Activated T-cell treated with anti-CD3 and anti-CD28 coated beads, Interleukin-2, amount 50 U/mL, for 24 hours (primary cell): ENCODE measurements around the gene SERINC3.

ENCODE experiments used
- DNase-seq: peaks from one replicate; pipeline ENCODE4 v3.0.0-alpha.2; 2020
- H3K27ac Mint-ChIP-seq: 2 replicates; pipeline ENCODE4 v1.8.0; 2020; ENCODE audit warnings: mild to moderate bottlenecking, mixed read lengths
- H3K27me3 Mint-ChIP-seq: 2 replicates; pipeline ENCODE4 v1.8.0; 2020; ENCODE audit warnings: mixed read lengths
- H3K36me3 Mint-ChIP-seq: 2 replicates; pipeline ENCODE4 v1.8.0; 2020; ENCODE audit warnings: low read depth, mixed read lengths
- H3K4me1 Mint-ChIP-seq: 2 replicates; pipeline ENCODE4 v1.8.0; 2020; ENCODE audit warnings: low read depth, mixed read lengths
- H3K4me3 Mint-ChIP-seq: 2 replicates; pipeline ENCODE4 v1.8.0; 2020; ENCODE audit warnings: mild to moderate bottlenecking, moderate library complexity, mixed read lengths
- H3K9me3 Mint-ChIP-seq: 2 replicates; pipeline ENCODE4 v1.8.0; 2020; ENCODE audit warnings: mixed read lengths

SERINC3 gene

DNA sequence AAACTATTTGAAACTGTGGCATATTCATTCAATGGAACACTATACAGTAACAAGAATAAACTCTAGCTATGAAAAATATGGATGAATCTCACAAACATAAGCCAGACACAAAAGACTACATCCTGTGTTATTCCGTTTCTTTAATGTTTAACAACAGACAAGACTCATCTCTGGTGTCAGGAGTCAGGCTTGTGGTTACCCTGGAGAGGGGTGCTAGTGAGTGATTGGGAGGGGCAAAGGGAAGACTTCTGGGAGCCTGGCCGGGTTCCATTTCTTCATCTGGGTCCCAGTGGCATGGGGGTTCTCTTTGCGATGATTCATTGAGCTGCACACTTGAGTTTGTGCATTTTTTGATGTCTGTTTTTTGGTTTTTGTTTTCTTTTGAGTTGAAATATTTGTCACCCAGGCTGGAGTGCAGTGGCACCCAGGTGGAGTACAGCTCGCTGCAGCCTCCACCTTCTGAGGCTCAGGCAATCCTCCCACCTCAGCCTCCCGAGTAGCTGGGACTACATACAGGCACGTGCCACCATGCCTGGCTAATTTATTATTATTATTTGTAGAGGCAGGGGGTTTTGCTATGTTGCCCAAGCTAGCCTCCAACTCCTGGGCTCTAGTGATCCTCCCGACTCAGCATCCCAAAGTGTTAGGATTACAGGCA lies 67.4 kb downstream of the SERINC3 start:
- peaks cover 5% of the 10 kb centered on the region for H3K27me3 Mint-ChIP-seq
- no peak overlapping the region for H3K4me3 Mint-ChIP-seq
- no peaks in the 10 kb centered on the region for H3K36me3 Mint-ChIP-seq
- no peaks in the 10 kb centered on the region for H3K4me1 Mint-ChIP-seq
- no peaks in the 10 kb centered on the region for H3K9me3 Mint-ChIP-seq
- DNase-seq, result no peak
- H3K27ac Mint-ChIP-seq, result no peak overlapping the region

DNA sequence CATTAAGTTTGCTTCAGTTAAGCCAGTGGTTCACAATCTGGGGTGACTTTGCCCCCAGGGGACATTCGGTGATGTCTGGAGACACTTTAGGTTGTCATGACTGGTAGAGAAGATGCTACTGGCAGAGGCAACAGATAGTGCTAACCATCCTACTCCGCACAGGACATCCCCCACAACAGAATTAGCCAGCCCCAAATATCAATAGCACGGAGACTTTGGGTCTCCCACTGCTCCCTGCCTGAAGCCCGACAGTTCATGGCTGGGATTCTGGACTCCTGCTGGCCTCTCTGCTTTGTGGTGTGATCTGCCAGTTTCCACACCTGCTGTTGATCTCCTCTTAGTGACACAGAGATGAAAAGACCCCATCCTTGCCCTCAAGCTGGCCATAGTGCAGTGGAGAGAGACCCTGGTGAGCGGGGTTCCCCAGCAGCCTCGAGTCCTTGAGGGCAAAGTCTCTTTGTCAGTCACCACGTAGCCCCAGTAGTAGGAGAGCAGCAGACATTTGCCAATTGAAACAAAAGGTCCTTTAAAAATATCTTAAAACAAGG lies 70.9 kb downstream of the SERINC3 start:
- DNase-seq, result no peak
- no peaks in the 10 kb centered on the region for H3K36me3 Mint-ChIP-seq
- H3K4me3 Mint-ChIP-seq, result no peak overlapping the region
- H3K9me3 Mint-ChIP-seq, result no peaks in the 10 kb centered on the region
- H3K27me3 Mint-ChIP-seq, result peaks cover 9% of the 10 kb centered on the region
- H3K27ac Mint-ChIP-seq, result no peak overlapping the region
- no peaks in the 10 kb centered on the region for H3K4me1 Mint-ChIP-seq

DNA sequence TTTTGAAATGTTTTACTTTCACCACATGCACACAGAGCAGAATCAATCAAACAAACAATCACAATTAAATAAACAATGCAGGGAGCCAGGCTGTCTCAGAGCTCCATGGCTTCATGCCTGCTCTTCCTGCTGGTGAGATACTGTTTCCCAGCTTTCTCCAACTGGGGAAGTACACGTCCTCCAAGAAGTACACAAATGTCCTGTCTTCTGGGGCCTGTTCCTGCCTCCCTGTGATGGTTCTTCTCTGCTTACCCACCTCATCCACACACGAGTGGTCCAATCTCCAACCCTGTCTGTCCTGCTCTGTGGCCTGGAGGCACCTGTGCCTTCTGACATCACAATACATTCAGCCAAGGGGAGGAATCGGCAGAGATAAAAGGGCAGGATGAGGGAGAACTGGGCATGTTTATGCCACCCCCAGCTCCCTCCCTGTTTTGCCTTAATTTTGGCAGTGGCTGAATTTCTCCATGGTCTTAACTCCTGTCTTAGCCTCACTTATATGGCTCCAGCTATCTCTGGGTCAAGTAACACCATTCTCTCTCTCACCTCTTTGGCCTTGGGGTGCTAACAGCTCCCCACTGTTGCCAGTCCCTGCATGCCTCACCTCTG lies 71.5 kb downstream of the SERINC3 start:
- Mint-ChIP-seq H3K9me3 (no peaks in the 10 kb centered on the region), H3K4me1 (no peaks in the 10 kb centered on the region), H3K36me3 (no peaks in the 10 kb centered on the region), H3K27ac (no peak overlapping the region), H3K27me3 (peaks cover 9% of the 10 kb centered on the region), H3K4me3 (no peak overlapping the region)
- no peak for DNase-seq

DNA sequence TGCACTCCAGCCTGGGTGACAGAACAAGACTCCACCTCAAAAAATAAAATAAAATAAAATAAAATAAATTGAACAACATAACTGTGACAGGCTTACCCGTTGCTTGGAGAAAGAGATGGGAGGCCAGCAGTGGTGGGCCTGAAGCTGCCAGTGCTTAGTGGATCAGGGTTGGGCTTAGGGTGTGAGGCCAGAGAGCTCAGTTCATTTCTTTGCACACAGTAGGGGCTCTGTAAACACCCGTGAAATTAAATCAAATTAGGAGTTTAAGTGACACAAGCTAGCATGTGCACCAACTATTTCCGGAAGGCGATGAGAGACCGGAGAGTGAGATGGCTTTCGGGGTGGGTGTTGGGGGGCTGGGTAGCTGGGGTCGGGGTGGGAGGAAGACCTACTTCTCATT lies 72.0 kb downstream of the SERINC3 start:
- Mint-ChIP-seq H3K36me3 (no peaks in the 10 kb centered on the region), H3K27ac (no peak overlapping the region), H3K9me3 (no peaks in the 10 kb centered on the region), H3K4me3 (no peak overlapping the region), H3K27me3 (peaks cover 9% of the 10 kb centered on the region), H3K4me1 (no peaks in the 10 kb centered on the region)
- DNase-seq, result no peak

DNA sequence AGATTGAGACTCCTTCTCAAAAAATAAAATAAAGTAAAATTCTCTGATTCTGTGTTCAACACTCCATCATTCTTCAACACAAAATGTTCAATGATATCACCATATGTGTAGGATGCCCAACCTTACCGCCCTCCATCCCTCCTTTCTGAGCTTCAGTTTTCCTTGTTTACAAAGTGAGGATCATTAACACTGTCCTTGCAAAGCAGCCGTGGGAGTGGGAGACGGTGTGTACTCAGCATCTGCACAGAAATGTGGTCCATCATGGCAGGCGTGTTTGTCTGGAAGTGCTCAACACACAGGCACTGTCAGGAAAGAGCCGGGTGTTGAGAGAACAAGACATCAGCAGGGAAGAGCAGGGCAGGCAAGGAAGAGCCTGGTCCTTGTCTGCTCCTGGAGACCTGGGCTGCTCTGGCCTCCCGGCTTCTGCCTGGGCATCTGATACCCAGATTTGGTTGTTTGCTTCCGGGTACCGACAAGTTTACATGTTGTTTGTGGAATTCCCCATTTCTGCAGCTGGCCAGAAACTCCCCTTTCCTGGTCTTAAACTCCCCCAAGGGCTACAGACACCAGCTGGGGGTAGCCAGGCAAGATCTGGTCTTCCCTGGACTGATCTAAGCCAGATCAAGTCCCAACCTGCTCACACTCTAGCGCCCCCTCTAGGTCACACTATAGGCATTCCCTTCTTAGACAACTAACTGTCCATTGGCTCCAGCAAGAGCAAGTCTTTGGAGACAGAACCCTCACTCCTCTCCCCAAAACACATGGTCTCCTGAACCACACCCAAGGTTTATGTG lies 72.9 kb downstream of the SERINC3 start:
- peaks cover 9% of the 10 kb centered on the region for H3K27me3 Mint-ChIP-seq
- no peak for DNase-seq
- H3K27ac Mint-ChIP-seq, result no peak overlapping the region

DNA sequence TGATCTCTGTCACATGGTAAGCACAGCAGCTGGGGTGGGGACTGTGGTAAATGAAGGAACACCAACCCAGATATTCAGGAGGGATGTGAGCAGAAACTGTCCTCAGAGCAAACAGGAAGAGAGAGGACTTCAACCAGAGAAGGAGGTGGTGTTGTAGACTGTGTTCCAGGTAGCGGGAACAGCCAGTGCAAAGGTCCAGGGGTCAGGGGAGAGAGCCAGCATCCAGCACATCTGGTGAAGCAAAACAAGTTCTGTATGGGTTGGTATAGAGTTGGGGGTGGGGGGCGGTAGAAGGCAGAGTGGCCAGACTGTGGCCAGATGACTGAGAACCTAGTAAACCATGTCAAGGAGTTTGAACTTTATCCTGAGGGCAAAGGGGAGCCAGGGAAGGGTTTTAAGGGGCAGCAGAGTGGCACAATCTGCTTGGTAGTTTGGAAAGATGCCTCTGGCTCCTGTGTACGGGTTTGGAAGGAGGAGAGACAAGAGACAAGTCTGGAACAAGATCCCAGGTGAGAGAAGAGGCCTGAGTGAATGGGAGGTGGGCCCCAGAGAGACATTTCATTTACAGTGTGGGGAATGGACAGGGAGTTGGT lies 73.9 kb downstream of the SERINC3 start:
- Mint-ChIP-seq H3K4me3 (no peak overlapping the region), H3K27me3 (peaks cover 5% of the 10 kb centered on the region), H3K9me3 (no peaks in the 10 kb centered on the region), H3K4me1 (no peaks in the 10 kb centered on the region), H3K36me3 (no peaks in the 10 kb centered on the region), H3K27ac (no peak overlapping the region)
- no peak for DNase-seq

More for the DNA sequence above, 72.9 kb downstream of the SERINC3 start:
- H3K4me1 Mint-ChIP-seq, result no peaks in the 10 kb centered on the region
- H3K36me3 Mint-ChIP-seq, result no peaks in the 10 kb centered on the region
- no peaks in the 10 kb centered on the region for H3K9me3 Mint-ChIP-seq
- no peak overlapping the region for H3K4me3 Mint-ChIP-seq
